Stimulated activated CD4-positive, alpha-beta T cell treated with anti-CD3 and anti-CD28 coated beads, TNF-alpha, amount 100 ng/mL, for 4 hours (primary cell): ENCODE data around the gene PCP2.
"Not testable (repeated sequence)": the region's sequence is repeated elsewhere in the genome, so short reads cannot be mapped to it uniquely, and the experiment has no call there.

Experiments
- DNase-seq, 3 experiments: peaks; one replicate each; pipeline ENCODE4 v3.0.0-alpha.2; 2020; ENCODE audit warnings: low read depth in 3 of 3

The PCP2 gene

DNA sequence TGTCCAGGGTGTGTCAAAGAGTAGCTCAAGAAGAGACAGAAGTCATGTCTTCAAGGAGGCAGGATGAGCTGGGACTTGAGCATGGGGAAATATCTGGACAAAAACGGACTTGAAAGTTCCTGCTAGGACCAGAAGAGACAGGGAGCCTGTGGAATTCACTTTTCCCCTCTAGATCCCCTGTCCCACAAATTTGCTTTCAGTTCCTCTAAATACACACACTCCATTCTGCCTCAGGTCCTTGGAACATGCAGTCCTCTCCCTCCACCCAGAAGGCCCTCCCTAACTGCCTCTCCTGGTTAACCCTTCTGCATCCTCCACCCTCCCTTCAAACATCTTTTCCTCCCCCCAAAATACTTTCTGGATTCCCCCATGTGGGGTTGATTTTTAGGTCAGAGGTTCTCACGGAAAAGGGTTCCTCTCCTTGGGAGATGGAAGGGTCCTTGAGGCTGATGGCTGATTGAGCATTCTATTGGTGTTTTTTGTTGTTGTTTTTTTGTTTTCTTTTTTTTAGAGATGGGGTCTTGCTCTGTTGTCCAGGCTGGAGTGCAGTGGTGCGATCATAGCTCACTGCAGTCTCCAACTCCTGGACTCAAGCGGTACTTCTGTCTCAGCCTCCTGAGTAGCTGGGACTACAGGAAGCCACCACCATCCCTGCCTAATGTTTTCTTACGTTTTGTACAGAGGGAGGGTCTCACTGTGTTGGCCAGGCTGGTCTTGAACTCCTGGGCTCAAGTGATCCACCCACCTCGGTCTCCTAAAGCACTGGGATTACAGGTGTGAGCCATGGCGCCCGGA, 28.4 kb upstream of the PCP2 start:
- no peak for DNase-seq

DNA sequence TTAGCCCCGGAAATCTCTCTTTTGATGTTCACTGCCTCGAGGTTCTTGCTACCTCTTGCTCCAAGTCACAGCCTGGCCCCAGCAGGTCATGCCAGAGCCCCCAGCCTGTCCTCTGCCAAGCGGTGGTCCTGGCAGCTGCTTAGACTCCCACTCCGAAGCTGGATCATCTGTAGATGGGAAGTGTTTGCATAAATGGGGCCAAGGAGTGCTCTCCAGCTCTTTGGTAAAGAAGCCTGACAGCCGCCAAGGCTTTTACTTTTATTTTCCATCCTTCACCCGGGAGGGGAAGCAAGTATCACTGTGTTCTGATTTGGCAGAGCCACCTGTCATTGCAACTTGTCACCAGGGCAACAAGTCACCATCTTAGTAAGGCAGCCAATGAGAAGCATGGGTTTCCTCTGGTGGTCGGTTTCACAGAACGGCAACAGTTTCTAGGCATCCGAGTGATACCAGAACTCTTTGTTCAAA, 24.7 kb upstream of the PCP2 start:
- no peak for DNase-seq

DNA sequence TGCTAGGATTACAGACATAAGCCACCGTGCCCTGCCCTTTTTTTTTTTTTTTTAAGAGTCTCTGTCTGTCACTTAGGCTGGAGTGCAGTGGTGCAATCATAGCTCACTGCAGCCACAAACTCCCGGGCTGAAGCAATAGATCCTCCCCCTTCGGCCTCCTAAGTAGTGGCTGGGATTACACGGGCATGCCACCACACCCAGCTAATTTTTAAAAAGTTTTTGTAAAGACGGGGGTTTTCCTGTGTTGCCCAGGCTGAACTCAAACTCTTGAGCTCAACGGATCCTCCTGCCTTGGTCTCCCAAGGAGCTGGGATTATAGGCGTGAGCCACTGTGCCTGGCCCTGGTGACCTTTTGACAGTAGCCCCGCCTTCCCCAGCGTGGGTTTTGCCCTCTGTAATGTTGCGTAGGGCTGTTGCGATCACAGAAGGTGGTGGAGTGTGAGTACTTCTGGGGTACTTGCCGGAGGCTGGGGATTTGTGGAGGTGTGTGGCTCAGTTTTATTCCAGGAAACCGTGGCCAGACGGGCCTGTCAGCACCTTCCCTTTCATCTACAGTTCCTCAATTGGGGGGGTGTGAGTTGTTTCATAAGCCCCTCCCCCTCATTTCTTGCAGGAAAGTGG, 23.7 kb upstream of the PCP2 start:
- DNase-seq, result no peak

DNA sequence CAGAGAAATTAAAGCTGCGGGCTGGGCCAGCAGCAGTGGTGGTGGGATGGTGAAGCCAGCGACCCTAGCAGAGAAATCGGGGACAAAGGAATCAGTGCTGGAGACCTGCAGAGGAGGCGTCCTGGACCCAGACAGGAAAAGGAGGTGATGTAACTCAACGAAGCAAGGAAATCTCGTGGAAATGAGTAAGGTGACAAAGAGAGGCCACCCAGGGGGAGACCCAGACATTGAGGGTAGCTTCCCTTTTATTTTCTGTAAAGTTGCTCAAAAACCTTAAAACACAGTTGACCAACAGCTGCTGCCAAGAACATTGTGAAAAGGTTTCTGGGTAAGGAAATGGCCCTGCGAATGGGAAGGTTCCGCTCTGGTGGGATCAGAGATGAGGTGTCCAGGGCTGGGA, 22.1 kb upstream of the PCP2 start:
- DNase-seq, result no peak

DNA sequence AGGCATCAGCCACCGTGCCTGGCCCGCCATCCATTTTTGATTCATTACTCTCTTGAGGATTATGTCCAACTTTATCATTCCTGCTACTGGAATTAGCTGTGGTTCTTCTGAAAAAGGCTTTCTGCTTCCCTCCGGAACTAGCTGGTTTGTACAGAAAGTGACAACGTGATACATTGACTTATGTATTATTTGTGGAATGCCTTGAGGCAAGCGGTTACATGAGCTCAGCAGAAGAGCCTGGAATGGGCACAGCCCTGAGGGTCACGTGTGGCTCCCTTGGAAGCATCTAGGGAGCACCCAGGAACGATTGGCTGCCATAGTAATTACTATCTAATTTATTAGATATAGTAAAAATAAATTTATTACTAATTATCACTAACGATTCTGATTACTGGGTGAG, 20.9 kb upstream of the PCP2 start:
- no peak for DNase-seq

DNA sequence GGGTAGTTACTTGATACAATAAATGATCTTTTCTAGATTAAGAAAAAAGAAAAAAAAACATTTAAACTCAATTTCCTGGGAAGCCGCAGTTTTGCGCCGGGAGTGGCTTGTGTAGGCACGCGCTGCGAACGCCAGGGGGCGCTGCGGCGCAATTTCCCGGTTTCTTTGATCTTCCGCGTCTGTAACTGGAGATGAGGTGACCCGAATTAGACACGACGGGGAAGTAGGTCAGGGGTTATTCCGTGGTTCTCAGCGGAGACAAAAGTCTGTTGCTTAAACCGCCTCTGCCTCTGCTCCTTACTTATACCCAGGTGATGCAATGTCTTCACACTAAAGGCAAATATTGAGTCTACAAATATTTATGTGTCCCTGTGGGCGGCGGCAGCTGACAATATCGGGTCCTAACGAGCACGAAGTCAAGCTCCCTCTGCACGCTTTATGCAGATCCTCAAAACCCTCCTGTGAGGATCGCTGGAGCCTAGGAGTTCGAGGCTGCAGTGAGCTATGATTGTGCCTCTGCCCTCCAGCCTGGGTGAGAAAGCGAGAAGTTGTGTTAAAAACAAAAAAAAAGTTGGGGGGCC, 18.6 kb upstream of the PCP2 start:
- DNase-seq, result peak; percentile 69 to 79 (median 77)

DNA sequence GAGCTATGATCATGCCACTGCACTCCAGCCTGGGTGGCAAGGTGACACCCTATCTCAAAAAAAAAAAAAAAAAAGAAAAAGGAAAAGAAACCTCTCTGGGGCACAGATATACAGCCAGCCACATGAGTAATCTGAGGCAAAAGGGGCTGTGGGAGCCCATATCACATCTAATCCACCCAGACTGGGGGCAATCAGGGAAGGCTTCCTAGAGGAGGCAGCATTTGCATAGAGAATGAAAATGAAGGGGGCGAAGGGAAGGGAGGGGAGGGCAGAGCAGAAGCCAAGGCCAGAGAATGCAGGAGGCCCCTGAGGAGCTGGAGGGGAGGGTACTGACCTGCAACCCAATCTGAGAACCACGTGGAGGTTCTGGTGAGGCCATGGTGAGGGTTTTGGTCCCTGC, 16.6 kb upstream of the PCP2 start:
- no peak for DNase-seq

DNA sequence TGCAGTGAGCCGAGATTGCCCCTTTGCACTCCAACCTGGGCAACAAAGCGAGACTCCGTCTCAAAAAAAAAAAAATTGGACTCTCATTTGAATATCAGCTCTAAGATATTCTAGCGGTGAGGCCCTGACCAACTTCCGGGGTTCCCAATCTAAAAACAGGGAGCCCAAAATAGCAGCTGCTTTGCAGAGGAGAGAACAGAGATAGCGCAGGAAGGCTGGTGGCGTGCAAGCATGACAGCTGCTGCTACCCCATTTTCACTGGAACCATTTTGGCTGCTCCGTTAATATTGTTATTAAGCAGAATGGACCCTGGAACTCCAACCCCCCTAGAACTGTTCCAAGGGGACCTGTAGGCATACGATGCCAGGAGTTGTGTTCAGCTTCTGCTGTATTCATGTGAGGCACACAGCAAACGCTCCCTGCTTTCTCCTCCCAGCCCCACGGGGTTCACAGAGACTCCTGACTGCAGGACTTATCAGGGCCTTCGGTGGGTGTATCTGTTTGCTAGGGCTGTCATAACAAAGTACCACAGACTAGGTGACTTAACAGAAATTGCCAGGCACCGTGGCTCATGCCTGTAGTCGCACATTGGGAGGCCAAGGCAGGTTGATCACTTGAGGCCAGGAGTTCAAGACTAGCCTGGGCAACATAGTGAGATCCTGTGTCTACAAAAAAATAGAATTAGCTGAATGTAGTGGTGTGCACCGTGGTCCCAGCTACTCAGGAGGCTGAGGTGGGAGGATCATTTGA, 14.9 kb upstream of the PCP2 start:
- no peak for DNase-seq

DNA sequence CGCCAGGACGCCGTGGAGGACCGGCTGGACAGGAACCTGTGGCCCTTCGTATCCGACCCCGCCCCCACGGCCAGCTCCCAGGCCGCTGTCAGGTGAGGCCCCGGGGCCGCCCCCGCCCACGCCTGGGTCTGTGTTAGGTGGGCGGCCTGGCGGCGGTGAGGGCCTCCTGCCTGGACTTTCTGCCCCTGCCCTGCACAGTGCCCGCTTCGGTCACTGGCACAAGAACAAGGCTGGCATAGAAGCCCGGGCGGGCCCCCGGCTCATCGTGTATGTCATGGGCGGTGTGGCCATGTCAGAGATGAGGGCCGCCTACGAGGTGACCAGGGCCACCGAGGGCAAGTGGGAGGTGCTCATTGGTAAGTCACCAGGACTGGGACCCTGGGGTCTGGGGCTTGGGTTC, 13.6 kb upstream of the PCP2 start:
- DNase-seq, result no peak

DNA sequence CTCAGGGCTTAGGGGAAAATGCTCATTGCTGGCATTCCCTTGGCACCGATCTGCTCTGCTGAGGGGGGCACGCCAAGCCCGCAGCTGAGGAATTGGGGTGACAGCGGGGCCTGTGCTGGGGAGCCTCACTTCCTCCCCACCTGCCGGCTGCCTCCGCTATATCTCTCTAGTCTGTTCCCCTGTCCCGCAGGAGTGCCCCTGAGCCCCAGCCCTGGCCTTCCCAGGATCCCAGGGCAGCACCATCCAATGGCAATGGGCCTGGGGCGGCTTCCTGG, 12.8 kb upstream of the PCP2 start:
- DNase-seq, result no peak

DNA sequence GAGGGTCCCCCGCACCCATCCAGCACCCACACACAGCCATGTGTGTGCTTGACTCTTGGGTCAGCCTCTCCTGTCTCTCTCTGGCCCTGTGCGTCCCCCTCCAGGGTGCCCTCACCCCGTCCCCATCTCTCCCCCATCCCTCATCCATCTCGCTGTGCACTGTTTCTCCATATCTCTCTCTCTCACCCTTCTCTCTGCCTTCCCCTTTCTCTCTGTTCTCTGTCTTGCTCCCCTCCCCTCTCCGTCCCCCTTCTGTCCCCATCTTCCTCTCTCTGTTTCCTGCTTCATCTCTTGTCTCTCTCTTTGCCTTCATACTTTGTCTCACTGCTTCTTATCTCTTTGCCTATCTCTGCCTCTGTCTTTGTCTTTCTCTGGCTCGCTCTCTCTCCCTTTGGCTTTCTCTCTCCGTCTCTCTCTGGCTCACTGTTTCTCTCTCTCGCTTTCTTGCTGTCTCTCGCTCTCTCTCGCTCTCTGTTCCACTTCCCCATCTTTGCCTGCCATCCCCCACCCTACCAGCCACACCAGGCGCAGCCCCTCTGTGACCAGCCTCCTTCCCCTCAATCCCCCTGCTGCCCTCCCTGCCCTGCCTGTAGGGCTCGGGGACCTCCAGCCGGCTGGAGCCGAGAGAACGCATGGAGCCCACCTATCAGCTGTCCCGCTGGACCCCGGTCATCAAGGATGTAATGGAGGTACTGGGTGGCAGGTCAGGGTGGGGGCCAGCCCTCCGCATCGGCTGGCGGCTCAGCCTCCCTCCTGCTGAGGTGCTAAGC, 12.3 kb upstream of the PCP2 start:
- no peak for DNase-seq

DNA sequence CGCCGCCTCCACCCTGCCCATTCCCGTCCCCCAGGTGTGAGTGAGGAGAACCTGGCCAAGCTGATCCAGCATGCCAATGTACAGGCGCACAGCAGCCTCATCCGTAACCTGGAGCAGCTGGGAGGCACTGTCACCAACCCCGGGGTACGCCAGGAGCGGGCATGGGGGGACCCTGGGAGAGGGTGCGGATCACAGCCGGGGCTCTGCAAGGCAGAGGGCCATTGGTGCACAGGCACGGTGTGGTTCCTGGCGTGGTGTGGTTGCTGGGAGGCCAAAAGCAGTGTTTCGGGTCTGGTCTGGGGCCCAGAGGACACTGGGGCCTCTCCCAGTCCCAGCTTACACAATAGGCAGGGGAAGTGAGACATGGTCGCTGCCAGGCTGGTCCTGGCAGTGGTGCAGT, 11.6 kb upstream of the PCP2 start:
- DNase-seq, result no peak

DNA sequence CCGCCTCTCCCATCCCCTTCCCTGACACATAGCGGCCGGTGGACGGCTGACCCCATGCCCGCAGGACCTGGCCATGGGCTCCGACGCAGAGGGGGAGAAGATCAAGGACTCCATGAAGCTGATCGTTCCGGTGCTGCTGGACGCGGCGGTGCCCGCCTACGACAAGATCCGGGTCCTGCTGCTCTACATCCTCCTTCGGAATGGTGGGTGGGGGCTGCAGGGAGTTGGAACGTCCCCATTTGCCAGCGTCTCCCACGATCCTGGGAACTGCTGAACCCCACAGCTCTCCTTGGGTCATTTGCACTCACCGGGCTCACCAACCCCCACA, 11.0 kb upstream of the PCP2 start:
- no peak for DNase-seq

DNA sequence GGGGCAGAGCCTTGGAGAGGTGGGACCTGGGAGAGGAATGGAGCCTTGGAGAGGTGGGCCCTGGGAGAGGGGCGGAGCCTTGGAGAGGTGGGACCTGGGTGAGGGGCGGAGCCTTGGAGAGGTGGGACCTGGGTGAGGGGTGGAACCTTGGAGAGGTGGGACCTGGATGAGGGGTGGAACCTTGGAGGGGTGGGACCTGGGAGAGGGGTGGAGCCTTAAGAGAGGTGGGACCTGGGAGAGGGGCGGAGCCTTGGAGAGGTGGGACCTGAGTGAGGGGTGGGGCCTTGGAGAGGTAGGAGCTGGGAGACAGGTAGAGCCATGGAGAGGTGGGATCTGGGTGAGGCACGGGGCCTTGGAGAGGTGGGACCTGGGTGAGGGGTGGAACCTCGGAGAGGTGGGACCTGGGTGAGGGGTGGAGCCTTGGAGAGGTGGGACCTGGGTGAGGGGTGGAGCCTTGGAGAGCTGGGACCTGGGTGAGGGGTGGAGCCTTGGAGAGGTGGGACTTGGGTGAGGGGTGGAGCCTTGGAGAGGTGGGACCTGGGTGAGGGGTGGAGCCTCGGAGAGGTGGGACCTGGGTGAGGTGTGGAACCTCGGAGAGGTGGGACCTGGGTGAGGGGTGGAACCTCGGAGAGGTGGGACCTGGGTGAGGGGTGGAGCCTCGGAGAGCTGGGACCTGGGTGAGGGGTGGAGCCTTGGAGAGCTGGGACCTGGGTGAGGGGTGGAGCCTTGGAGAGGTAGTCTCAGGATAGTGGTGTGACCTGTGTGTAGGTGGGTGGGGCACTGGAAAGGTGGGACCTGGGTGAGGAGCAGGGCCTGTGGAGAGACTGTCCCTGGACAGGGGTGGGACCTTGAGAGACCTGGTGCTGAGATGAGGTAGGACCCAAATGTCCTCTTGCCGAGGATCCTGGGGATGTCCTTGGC, 10.4 kb upstream of the PCP2 start:
- not testable (repeated sequence) for DNase-seq

DNA sequence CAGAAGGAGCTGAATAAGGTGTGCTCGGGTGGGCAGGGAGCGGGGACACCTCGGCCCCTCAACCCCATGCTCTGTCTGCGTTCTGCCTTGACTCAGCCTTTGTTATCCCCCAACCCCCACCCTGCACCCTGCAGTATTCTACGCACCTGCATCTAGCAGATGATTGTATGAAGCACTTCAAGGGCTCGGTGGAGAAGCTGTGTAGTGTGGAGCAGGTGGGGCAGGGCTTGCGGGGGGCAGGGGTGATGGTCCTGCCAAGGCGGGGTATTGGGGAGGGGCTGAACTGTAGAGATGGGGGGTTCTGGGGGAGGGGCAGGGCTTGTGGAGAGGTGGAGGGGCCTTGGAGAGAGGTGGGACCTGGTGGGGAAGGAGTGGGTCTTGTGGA, 9.5 kb upstream of the PCP2 start:
- DNase-seq, result no peak

DNA sequence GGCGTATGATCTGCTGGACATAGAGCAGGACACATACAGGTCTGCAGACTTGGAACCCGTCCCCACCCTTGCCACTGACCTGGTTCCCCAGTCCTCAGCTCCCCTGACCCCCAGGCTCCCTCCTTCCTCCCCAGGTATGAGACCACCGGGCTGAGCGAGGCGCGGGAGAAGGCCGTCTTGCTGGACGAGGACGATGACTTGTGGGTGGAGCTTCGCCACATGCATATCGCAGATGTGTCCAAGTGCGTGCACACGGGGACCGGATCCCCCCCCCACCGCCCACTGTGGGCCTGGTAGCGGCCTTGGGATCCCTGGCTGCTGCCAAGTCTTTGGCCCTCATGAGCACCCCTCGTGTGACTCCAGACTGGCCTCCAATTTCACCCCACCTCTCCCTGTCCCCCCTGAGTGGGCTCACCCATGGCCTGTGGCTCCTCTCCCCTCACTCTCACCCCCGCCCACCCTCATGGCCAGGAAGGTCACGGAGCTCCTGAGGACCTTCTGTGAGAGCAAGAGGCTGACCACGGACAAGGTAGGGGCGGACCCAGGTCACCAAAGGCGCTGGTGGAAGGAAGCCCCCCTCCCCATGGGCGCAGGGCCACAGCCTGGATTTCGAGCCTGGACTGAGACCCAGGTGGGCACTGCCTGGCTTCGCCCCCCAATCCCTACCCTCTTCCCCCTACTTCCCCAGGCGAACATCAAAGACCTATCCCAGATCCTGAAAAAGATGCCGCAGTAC, 8.9 kb upstream of the PCP2 start:
- DNase-seq, result no peak

DNA sequence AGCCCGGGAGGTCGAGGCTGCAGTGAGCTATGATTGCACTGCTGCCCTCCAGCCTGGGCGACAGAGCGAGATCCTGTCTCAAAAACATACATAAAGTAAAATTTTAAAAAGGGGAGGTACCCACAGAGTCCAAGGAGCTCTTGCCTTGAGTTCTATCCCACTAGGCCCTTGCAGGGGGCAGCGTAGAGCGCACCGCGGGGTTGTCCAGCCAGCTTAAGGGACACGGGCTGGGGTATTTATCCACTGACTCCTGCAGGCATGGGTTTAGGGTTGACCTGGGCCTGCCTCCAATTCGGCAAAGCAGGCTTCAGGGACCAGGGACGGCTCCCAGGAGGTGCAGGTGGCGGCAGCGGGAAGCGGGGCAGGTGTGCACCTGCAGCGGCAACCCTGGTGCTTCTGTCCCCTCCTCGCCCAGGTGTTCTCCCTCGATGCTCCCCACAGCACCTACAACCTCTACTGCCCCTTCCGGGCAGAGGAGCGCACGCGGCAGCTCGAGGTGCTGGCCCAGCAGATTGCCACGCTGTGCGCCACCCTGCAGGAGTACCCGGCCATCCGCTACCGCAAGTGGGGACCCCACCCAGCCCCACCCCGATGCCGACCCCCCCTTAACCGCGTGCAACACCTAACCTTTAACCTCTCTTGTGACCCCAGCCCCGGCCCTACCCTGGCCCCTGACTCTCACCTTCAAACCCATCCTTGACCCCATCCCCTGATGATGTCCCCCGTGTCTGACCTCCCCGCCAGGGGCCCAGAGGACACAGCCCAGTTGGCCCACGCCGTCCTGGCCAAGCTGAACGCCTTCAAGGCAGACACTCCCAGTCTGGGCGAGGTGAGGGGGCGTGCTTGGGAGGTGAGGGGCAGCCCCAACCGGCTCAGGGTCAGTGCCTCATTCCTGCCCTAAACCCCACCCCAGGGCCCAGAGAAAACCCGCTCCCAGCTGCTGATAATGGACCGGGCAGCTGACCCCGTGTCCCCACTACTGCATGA, 8.1 kb upstream of the PCP2 start:
- no peak for DNase-seq

DNA sequence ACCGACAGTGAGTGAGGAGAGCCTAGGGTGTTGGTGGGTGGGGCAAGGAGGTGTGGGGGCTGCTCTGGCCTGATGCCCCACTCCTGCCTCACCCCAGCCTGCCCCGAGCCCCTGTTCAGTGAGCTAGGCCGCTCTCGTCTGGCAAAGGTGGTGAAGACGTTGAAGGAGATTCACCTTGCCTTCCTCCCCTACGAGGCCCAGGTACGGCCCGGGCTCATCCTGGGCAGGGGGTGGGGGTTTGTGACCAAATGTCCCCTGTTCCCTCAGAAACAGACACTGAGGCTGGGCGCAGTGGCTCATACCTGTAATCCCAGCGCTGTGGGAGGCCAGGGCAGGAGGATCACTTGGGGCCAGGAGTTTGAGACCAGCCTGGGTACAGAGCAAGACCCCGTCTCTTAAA, 7.3 kb upstream of the PCP2 start:
- DNase-seq, result no peak

DNA sequence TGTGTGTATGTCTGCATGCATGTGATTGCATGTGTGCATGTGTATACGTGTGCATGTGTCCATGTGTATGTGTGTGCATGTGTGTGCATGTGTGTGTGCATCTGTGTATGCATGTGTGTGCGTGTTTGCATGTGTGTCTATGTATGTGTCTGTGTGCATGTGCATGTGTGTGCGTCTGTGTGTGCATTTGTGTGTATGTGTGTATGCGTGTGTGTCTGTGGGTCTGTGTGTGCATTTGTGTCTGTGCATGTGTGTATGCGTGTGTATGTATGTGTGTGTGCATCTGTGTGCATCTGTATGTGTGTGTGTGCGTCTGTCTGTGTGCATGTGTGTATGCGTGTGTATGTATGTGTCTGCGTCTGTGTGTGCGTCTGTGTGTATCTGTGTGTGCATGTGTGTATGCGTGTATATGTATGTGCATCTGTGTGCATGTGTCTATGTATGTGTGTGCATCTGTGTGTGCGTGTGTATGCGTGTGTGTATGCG, 6.4 kb upstream of the PCP2 start:
- no peak for DNase-seq
